Mesendoderm (in vitro differentiated cells): ENCODE measurements around the gene PBX4.

ENCODE experiments used
- DNase-seq: peaks from one replicate; pipeline ENCODE4 v3.0.0; 2013
- H2AK5ac ChIP-seq: 2 replicates; pipeline ENCODE4 v1.6.1; 2013; ENCODE audit warnings: low read length, inconsistent platforms
- H2BK120ac ChIP-seq: 2 replicates; pipeline ENCODE4 v1.6.1; 2013; ENCODE audit warnings: low read depth, mild to moderate bottlenecking, low read length, moderate library complexity, mixed read lengths
- H2BK15ac ChIP-seq: replicated peaks from 2 replicates; pipeline ENCODE4 v1.6.1; 2013; ENCODE audit warnings: low read depth, mild to moderate bottlenecking, moderate library complexity
- H2BK5ac ChIP-seq: 2 replicates; pipeline ENCODE4 v1.6.1; 2013; ENCODE audit warnings: low read length, inconsistent platforms
- H3K18ac ChIP-seq: 2 replicates; pipeline ENCODE4 v1.6.1; 2013; ENCODE audit warnings: mild to moderate bottlenecking, low read length, mixed read lengths
- H3K23ac ChIP-seq: one replicate; pipeline ENCODE4 v1.6.1; 2013; ENCODE audit warnings: low read length
- H3K27ac ChIP-seq: 2 replicates; pipeline ENCODE4 v1.5.1; 2013; ENCODE audit warnings: low read depth, mild to moderate bottlenecking, inconsistent platforms, low read length, moderate library complexity
- H3K27me3 ChIP-seq: 2 replicates; pipeline ENCODE4 v1.6.1; 2013; ENCODE audit warnings: low read length, control low read depth, mild to moderate bottlenecking, inconsistent platforms; ENCODE audit not compliant: insufficient read depth, poor library complexity
- H3K36me3 ChIP-seq: 2 replicates; pipeline ENCODE4 v1.6.1; 2013; ENCODE audit warnings: low read length, inconsistent platforms; ENCODE audit not compliant: control insufficient read depth, insufficient read depth
- H3K4ac ChIP-seq: one replicate; pipeline ENCODE4 v1.6.1; 2013; ENCODE audit warnings: low read depth, mild to moderate bottlenecking, low read length, moderate library complexity
- H3K4me1 ChIP-seq: 2 replicates; pipeline ENCODE4 v1.6.1; 2013; ENCODE audit warnings: low read depth, low read length, inconsistent platforms; ENCODE audit not compliant: control insufficient read depth
- H3K4me2 ChIP-seq: 2 replicates; pipeline ENCODE4 v1.6.1; 2013; ENCODE audit warnings: low read length
- H3K4me3 ChIP-seq: 2 replicates; pipeline ENCODE4 v1.5.1; 2013; ENCODE audit warnings: mild to moderate bottlenecking, low read length
- H3K56ac ChIP-seq: one replicate; pipeline ENCODE4 v1.6.1; 2013; ENCODE audit warnings: low read length
- H3K79me1 ChIP-seq: 2 replicates; pipeline ENCODE4 v1.6.1; 2013; ENCODE audit warnings: low read length, inconsistent platforms
- H3K79me2 ChIP-seq: 2 replicates; pipeline ENCODE4 v1.6.1; 2013; ENCODE audit warnings: mild to moderate bottlenecking, low read length; ENCODE audit not compliant: control insufficient read depth, insufficient read depth
- H3K9ac ChIP-seq: 2 replicates; pipeline ENCODE4 v1.6.1; 2013; ENCODE audit warnings: low read length, inconsistent platforms
- H4K5ac ChIP-seq: one replicate; pipeline ENCODE4 v1.6.1; 2013; ENCODE audit warnings: low read length
- H4K8ac ChIP-seq: one replicate; pipeline ENCODE4 v1.6.1; 2013; ENCODE audit warnings: low read depth, mild to moderate bottlenecking, control low read depth, low read length, moderate library complexity
- WGBS: extraction: QIAGEN DNeasy Blood & Tissue Kit; methylation state at CpG from one replicate; pipeline ENCODE4 v1.1.7; 2013; ENCODE audit warnings: low lambda C conversion rate, missing lambda C conversion rate; ENCODE audit not compliant: insufficient coverage; ENCODE audit errors: extremely low coverage; 5-methylcytosine and 5-hydroxymethylcytosine counted together

The PBX4 gene

GRCh38 chr19:19587771-19588170 lies 30.7 kb downstream of the PBX4 start:
- DNase-seq = no peak
- no peak overlapping the region for H3K18ac ChIP-seq
- WGBS = no CpG with 5 or more reads among the region's 5 CpGs
- no peak overlapping the region for H3K4ac ChIP-seq
- H2BK15ac ChIP-seq = no peak overlapping the region
- no peak overlapping the region for H4K8ac ChIP-seq
- no peak overlapping the region for H2AK5ac ChIP-seq
- no peaks in the 10 kb centered on the region for H3K4me1 ChIP-seq
- H2BK5ac ChIP-seq = no peak overlapping the region
- H4K5ac ChIP-seq = no peak overlapping the region
- no peaks in the 10 kb centered on the region for H3K79me2 ChIP-seq
- H3K27me3 ChIP-seq = no peaks in the 10 kb centered on the region
- no peaks in the 10 kb centered on the region for H3K79me1 ChIP-seq
- no peak overlapping the region for H3K23ac ChIP-seq
- no peak overlapping the region for H3K4me3 ChIP-seq
- H3K56ac ChIP-seq = no peak overlapping the region
- H3K9ac ChIP-seq = no peak overlapping the region
- H2BK120ac ChIP-seq = no peak overlapping the region
- no peak overlapping the region for H3K4me2 ChIP-seq
- no peaks in the 10 kb centered on the region for H3K36me3 ChIP-seq
- no peak overlapping the region for H3K27ac ChIP-seq

- H3K79me1 ChIP-seq = no peaks in the 10 kb centered on the region
- no peak for DNase-seq
- H3K4me3 ChIP-seq = no peak overlapping the region
- no peak overlapping the region for H2BK120ac ChIP-seq
- H3K36me3 ChIP-seq = no peaks in the 10 kb centered on the region
- no peak overlapping the region for H3K23ac ChIP-seq
- no CpG with 5 or more reads among the region's 6 CpGs for WGBS
- no peak overlapping the region for H3K56ac ChIP-seq
- H3K4me2 ChIP-seq = no peak overlapping the region
- H3K9ac ChIP-seq = no peak overlapping the region
- H3K4me1 ChIP-seq = no peaks in the 10 kb centered on the region
- H3K27me3 ChIP-seq = no peaks in the 10 kb centered on the region
- no peak overlapping the region for H2AK5ac ChIP-seq
- H4K8ac ChIP-seq = no peak overlapping the region
- no peak overlapping the region for H4K5ac ChIP-seq
- H2BK5ac ChIP-seq = no peak overlapping the region
- no peak overlapping the region for H3K18ac ChIP-seq
- no peak overlapping the region for H3K27ac ChIP-seq
- no peak overlapping the region for H2BK15ac ChIP-seq
- H3K79me2 ChIP-seq = no peaks in the 10 kb centered on the region
- H3K4ac ChIP-seq = no peak overlapping the region
Observed at GRCh38 chr19:19584356-19584755, 34.1 kb downstream of the PBX4 start.

GRCh38 chr19:19582471-19582870 lies 36.0 kb downstream of the PBX4 start:
- H3K27ac ChIP-seq = no peak overlapping the region
- no peak overlapping the region for H3K4me2 ChIP-seq
- no peak overlapping the region for H3K4ac ChIP-seq
- no peak overlapping the region for H2AK5ac ChIP-seq
- DNase-seq = no peak
- H3K27me3 ChIP-seq = no peaks in the 10 kb centered on the region
- no peak overlapping the region for H3K9ac ChIP-seq
- no peak overlapping the region for H4K8ac ChIP-seq
- no peaks in the 10 kb centered on the region for H3K79me2 ChIP-seq
- H3K4me1 ChIP-seq = no peaks in the 10 kb centered on the region
- H3K36me3 ChIP-seq = no peaks in the 10 kb centered on the region
- H3K79me1 ChIP-seq = no peaks in the 10 kb centered on the region
- no peak overlapping the region for H2BK5ac ChIP-seq
- H2BK120ac ChIP-seq = no peak overlapping the region
- H3K23ac ChIP-seq = no peak overlapping the region
- WGBS = no CpG with 5 or more reads among the region's 6 CpGs
- H2BK15ac ChIP-seq = no peak overlapping the region
- H3K18ac ChIP-seq = no peak overlapping the region
- no peak overlapping the region for H4K5ac ChIP-seq
- H3K4me3 ChIP-seq = no peak overlapping the region
- no peak overlapping the region for H3K56ac ChIP-seq

- no peak overlapping the region for H2BK5ac ChIP-seq
- WGBS = no CpG with 5 or more reads among the region's 13 CpGs
- H3K27me3 ChIP-seq = no peaks in the 10 kb centered on the region
- no peak overlapping the region for H3K4me2 ChIP-seq
- H3K23ac ChIP-seq = no peak overlapping the region
- H3K79me2 ChIP-seq = no peaks in the 10 kb centered on the region
- no peak overlapping the region for H2BK120ac ChIP-seq
- H3K36me3 ChIP-seq = no peaks in the 10 kb centered on the region
- H3K56ac ChIP-seq = no peak overlapping the region
- H3K4me3 ChIP-seq = no peak overlapping the region
- no peak overlapping the region for H2AK5ac ChIP-seq
- no peaks in the 10 kb centered on the region for H3K4me1 ChIP-seq
- no peak for DNase-seq
- no peaks in the 10 kb centered on the region for H3K79me1 ChIP-seq
- H2BK15ac ChIP-seq = no peak overlapping the region
- H4K5ac ChIP-seq = no peak overlapping the region
- H3K27ac ChIP-seq = no peak overlapping the region
- H4K8ac ChIP-seq = no peak overlapping the region
- H3K9ac ChIP-seq = no peak overlapping the region
- H3K4ac ChIP-seq = no peak overlapping the region
- H3K18ac ChIP-seq = no peak overlapping the region
Observed at GRCh38 chr19:19581391-19581790, 37.1 kb downstream of the PBX4 start.

GRCh38 chr19:19580418-19580817 lies 38.1 kb downstream of the PBX4 start:
- no peaks in the 10 kb centered on the region for H3K79me1 ChIP-seq
- H3K27ac ChIP-seq = no peak overlapping the region
- no peak overlapping the region for H3K9ac ChIP-seq
- no peak overlapping the region for H3K4me3 ChIP-seq
- H3K18ac ChIP-seq = no peak overlapping the region
- H3K4me1 ChIP-seq = no peaks in the 10 kb centered on the region
- H3K23ac ChIP-seq = no peak overlapping the region
- H4K8ac ChIP-seq = no peak overlapping the region
- H3K4me2 ChIP-seq = no peak overlapping the region
- no peaks in the 10 kb centered on the region for H3K79me2 ChIP-seq
- no peak overlapping the region for H3K4ac ChIP-seq
- H3K56ac ChIP-seq = no peak overlapping the region
- DNase-seq = no peak
- no peak overlapping the region for H4K5ac ChIP-seq
- H2BK5ac ChIP-seq = no peak overlapping the region
- no peaks in the 10 kb centered on the region for H3K36me3 ChIP-seq
- H2AK5ac ChIP-seq = no peak overlapping the region
- H2BK15ac ChIP-seq = no peak overlapping the region
- H2BK120ac ChIP-seq = no peak overlapping the region
- WGBS = no CpG with 5 or more reads among the region's 4 CpGs
- no peaks in the 10 kb centered on the region for H3K27me3 ChIP-seq

- H3K4me1 ChIP-seq = no peaks in the 10 kb centered on the region
- H3K27ac ChIP-seq = no peak overlapping the region
- H3K79me1 ChIP-seq = no peaks in the 10 kb centered on the region
- no peaks in the 10 kb centered on the region for H3K36me3 ChIP-seq
- DNase-seq = no peak
- no peak overlapping the region for H3K9ac ChIP-seq
- H3K27me3 ChIP-seq = no peaks in the 10 kb centered on the region
- no peak overlapping the region for H2BK5ac ChIP-seq
- no peak overlapping the region for H2AK5ac ChIP-seq
- no peak overlapping the region for H2BK15ac ChIP-seq
- no peak overlapping the region for H3K18ac ChIP-seq
- no CpG with 5 or more reads among the region's 25 CpGs for WGBS
- H3K4me3 ChIP-seq = no peak overlapping the region
- H4K5ac ChIP-seq = no peak overlapping the region
- H3K79me2 ChIP-seq = no peaks in the 10 kb centered on the region
- H3K23ac ChIP-seq = no peak overlapping the region
- no peak overlapping the region for H3K4me2 ChIP-seq
- no peak overlapping the region for H2BK120ac ChIP-seq
- H3K4ac ChIP-seq = no peak overlapping the region
- H3K56ac ChIP-seq = no peak overlapping the region
- no peak overlapping the region for H4K8ac ChIP-seq
Observed at GRCh38 chr19:19579533-19580361, 38.7 kb downstream of the PBX4 start.
